ENCODE measurements around the gene KLF6. TPM values are rescaled to one million over a fixed set of nuclear protein-coding genes. Genes with fewer than 3 reads are reported as not detected.

The KLF6 gene
- total RNA-seq, 2 donors from 2014 or later = 85.2 to 126 TPM

DNA sequence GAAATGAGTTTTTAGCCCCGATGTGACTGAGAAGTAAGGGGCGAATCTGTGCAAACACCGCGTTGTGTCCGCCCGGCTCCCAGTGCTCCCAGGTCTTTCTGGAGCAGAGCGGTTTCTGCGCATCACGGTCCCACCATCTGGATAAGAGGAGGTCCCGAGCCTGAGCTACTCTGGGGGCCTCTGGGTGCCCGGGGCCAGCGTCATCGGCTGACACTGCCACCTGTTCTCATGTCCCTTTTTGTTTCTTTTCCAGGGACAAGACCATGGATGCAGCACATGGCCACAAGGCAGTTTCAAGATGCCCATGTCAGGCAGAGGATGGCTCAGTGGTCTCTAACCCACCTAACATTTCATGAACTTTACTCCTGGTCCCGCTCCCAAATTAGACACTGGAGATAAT is 24.9 kb downstream of the KLF6 start:
- DNase-seq (ENCODE audit: low spot score in 2 of 2) (no peak), ATAC-seq (no peak)
- Mint-ChIP-seq H3K9me3 (peaks cover 0 to 6% of the 10 kb centered on the region in 2 donors), H3K27ac (peak overlapping the region in 1 of 2 donors; percentile 99), H3K36me3 (peaks cover 4 to 24% of the 10 kb centered on the region in 2 donors)

DNA sequence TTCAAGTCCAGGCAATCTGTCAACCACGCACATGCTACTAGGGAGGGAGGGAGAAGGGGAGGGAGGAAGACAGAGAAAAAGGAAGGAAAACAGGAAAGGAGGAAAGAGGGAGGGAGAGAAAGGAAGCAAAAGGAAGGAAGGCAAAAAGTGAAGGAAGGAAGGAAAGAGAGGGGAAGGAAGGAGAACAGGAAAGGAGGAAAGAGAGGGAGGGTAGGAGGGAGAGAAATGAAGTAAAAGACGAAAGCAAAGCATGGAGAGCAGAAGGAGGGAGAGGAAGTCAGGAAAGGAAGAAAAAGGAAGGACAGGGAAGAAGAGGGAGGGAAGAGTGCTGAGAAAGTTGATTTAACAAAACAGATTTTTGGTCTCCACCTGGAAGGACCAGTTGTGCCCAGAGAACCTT is 25.6 kb downstream of the KLF6 start:
- peak overlapping the region; percentile 66 to 99 for H3K27ac Mint-ChIP-seq
- no peak for DNase-seq (ENCODE audit: low spot score in 2 of 2)
- peaks cover 4 to 24% of the 10 kb centered on the region in 2 donors for H3K36me3 Mint-ChIP-seq
- no peak for ATAC-seq
- peaks cover 0 to 6% of the 10 kb centered on the region in 2 donors for H3K9me3 Mint-ChIP-seq

- Mint-ChIP-seq H3K36me3 (peaks cover 4 to 24% of the 10 kb centered on the region in 2 donors), H3K9me3 (peaks cover 0 to 6% of the 10 kb centered on the region in 2 donors), H3K27ac (peak overlapping the region; percentile 99 to 100)
- ATAC-seq (no peak), DNase-seq (ENCODE audit: low spot score in 2 of 2) (no peak)
Observed at GRCh38 chr10:3758491-3758970, 26.5 kb downstream of the KLF6 start.

GRCh38 chr10:3757638-3758490 is 27.1 kb downstream of the KLF6 start:
- DNase-seq (ENCODE audit: low spot score in 2 of 2) = peak in 1 of 2 donors; percentile 68
- ATAC-seq = peak; percentile 83
- H3K9me3 Mint-ChIP-seq = peaks cover 0 to 6% of the 10 kb centered on the region in 2 donors
- H3K36me3 Mint-ChIP-seq = peaks cover 4 to 22% of the 10 kb centered on the region in 2 donors
- H3K27ac Mint-ChIP-seq = peak overlapping the region; percentile 99 to 100

- peak overlapping the region; percentile 99 to 100 for H3K27ac Mint-ChIP-seq
- H3K36me3 Mint-ChIP-seq = peaks cover 4 to 18% of the 10 kb centered on the region in 2 donors
- ATAC-seq = peak in 1 of 2 donors; percentile 21
- DNase-seq (ENCODE audit: low spot score in 2 of 2) = no peak
- peaks cover 0 to 6% of the 10 kb centered on the region in 2 donors for H3K9me3 Mint-ChIP-seq
Observed at GRCh38 chr10:3757250-3757637, 27.8 kb downstream of the KLF6 start.

GRCh38 chr10:3756360-3756740 is 28.7 kb downstream of the KLF6 start:
- Mint-ChIP-seq H3K27ac (peak overlapping the region in 1 of 2 donors; percentile 99), H3K9me3 (peaks cover 0 to 6% of the 10 kb centered on the region in 2 donors), H3K36me3 (peaks cover 4 to 18% of the 10 kb centered on the region in 2 donors)
- DNase-seq (ENCODE audit: low spot score in 2 of 2) (no peak), ATAC-seq (no peak)

- peak overlapping the region; percentile 87 to 99 for H3K27ac Mint-ChIP-seq
- H3K36me3 Mint-ChIP-seq = peaks cover under 1 to 12% of the 10 kb centered on the region in 2 donors
- DNase-seq (ENCODE audit: low spot score in 2 of 2) = no peak
- no peak for ATAC-seq
- peaks cover 0 to 2% of the 10 kb centered on the region in 2 donors for H3K9me3 Mint-ChIP-seq
Observed at GRCh38 chr10:3755440-3756359, 29.3 kb downstream of the KLF6 start.

- Mint-ChIP-seq H3K36me3 (peaks cover 0 to 7% of the 10 kb centered on the region in 2 donors), H3K27ac (peak overlapping the region; percentile 65 to 99), H3K9me3 (no peaks in the 10 kb centered on the region)
- ATAC-seq (peak; percentile 10 to 21), DNase-seq (ENCODE audit: low spot score in 2 of 2) (no peak)
Observed at GRCh38 chr10:3754727-3755439, 30.1 kb downstream of the KLF6 start.

GRCh38 chr10:3750854-3751253 is 34.2 kb downstream of the KLF6 start:
- no peak overlapping the region for H3K27ac Mint-ChIP-seq
- no peaks in the 10 kb centered on the region for H3K9me3 Mint-ChIP-seq
- no peak for ATAC-seq
- no peaks in the 10 kb centered on the region for H3K36me3 Mint-ChIP-seq
- no peak for DNase-seq (ENCODE audit: low spot score in 2 of 2)

DNA sequence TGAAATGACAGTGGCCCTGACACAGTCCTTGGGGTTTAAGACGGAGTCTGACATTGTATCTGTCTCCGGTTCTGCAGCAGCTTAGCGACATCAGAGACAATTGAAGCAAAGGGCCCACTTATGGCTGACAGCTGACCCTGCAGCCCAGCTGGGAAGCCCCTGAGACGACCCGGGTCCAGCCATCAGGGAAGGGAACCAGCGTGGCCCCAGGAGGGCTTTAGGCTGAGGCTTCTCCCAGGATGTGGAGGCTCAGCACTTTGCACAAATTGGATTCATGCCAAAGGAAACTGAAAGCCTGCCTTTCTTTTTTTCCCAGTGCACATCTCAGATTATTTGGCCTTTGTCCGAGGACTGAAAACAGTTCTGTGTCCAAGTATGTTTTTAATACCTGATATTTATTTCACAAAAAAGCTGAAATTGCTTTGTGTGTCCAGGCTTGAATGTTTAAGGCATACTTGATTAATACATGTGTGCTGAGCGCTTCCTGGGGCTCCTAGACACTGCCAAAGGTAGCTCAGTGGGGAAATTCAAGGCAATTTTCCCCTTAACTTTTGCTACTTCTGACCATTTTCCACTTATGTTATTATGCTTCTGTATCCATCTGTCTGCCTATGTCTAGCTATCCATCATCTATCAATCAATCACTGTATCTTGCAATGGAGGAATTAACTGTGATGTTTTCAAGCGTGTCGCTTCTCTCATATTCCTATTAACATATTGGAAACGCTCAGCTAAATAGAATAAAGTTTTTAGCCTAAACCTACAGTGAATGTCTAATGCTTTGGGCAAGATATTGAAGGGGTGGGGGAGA is 34.8 kb downstream of the KLF6 start:
- no peaks in the 10 kb centered on the region for H3K9me3 Mint-ChIP-seq
- DNase-seq (ENCODE audit: low spot score in 2 of 2) = no peak
- H3K36me3 Mint-ChIP-seq = no peaks in the 10 kb centered on the region

GRCh38 chr10:3749600-3749999 is 35.4 kb downstream of the KLF6 start:
- Mint-ChIP-seq H3K36me3 (no peaks in the 10 kb centered on the region), H3K9me3 (no peaks in the 10 kb centered on the region), H3K27ac (no peak overlapping the region)
- DNase-seq (ENCODE audit: low spot score in 2 of 2) (no peak), ATAC-seq (no peak)

More for the DNA sequence above, 34.8 kb downstream of the KLF6 start:
- ATAC-seq = no peak
- no peak overlapping the region for H3K27ac Mint-ChIP-seq

GRCh38 chr10:3749011-3749410 is 36.0 kb downstream of the KLF6 start:
- no peak for ATAC-seq
- Mint-ChIP-seq H3K27ac (no peak overlapping the region), H3K36me3 (no peaks in the 10 kb centered on the region), H3K9me3 (no peaks in the 10 kb centered on the region)
- no peak for DNase-seq (ENCODE audit: low spot score in 2 of 2)

DNA sequence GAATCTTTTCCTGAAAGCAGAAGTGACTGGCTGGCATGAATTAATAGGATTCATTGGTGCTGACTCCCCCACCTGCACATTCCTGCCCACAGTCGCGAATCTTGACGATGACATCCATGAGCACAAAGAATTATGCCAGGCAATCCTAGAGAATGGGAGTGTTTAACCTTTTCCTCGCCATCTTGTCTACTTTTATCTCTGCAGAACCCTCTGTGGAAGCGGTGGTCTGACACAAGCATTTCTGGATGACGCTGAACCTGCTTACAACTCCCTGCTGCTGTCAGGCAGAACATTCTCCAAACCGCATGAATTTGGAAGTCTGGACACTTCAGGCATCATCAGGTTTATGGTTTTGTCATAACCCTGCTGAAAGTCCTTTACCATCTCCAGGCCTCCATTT is 36.5 kb downstream of the KLF6 start:
- ATAC-seq = no peak
- Mint-ChIP-seq H3K9me3 (no peaks in the 10 kb centered on the region), H3K36me3 (no peaks in the 10 kb centered on the region), H3K27ac (no peak overlapping the region)
- DNase-seq (ENCODE audit: low spot score in 2 of 2) = no peak

DNA sequence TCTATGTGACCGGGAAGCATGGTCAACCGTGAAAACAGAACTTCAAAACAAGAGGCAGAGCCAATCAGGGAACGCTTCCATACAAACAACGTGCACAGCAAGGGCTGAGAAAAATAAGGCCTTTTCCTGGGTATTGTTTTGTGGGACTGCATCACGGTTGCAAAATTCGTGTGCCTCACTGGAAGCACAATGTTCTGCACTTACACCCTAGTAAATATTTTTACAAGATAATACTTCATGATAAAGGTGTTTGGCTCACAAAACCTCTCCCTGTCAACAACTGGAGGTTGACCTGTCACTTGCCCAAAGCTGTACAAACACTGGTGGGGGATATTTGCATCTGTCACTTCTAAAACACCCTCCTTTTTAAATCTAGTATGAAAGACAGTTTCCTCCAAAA is 37.0 kb downstream of the KLF6 start:
- Mint-ChIP-seq H3K36me3 (no peaks in the 10 kb centered on the region), H3K27ac (no peak overlapping the region), H3K9me3 (no peaks in the 10 kb centered on the region)
- DNase-seq (ENCODE audit: low spot score in 2 of 2) (no peak), ATAC-seq (no peak)

DNA sequence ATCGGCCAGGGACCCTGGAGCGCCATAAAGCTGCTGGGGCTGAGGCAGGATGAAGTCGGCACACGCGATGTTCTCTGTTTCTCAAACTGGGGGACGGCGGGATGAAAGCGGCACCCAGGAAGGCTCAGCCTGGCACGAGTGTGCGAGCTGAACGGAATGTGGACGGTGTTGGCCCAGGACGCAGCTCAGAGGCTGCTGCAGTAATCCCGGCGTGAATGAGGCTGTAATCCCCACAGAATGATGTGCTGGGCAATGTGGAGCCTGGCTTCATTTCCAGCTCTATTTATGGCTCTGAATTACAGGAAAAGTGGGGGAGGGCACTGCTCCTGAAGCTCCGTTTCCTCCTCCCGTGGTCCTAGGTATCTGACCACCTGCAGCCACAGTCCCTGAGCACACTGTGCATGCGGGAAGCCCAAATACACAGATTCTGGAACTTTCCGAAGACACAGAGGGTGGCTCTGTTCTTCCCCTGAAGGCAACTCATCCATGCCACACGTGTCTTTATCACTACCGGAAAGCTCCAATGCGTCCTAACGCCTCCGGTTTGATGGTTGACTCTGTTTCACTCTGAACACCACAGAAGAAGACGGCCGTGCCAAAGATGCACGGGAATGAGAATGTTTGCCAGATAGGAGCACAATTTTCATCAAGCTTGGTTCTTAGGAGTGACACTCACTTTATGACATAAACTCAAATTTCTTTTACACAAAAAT is 37.6 kb downstream of the KLF6 start:
- no peak overlapping the region for H3K27ac Mint-ChIP-seq
- no peaks in the 10 kb centered on the region for H3K9me3 Mint-ChIP-seq
- ATAC-seq (no peak), DNase-seq (ENCODE audit: low spot score in 2 of 2) (no peak)
- no peaks in the 10 kb centered on the region for H3K36me3 Mint-ChIP-seq

Measured in activated naive CD4-positive, alpha-beta T cell treated with anti-CD3 and anti-CD28 coated beads, Interleukin-2, amount 50 U/mL, for 72 hours (primary cell).